Astrocyte (in vitro differentiated cells and primary cell): ENCODE results near the gene STMN3. TPM values are rescaled to one million over a fixed set of nuclear protein-coding genes. Genes with fewer than 3 reads are reported as not detected.

ENCODE experiments used
- DNase-seq: peaks from one replicate; pipeline ENCODE4 v3.0.0-alpha.2; 2010; ENCODE audit warnings: low read depth
- FAIRE-seq: peaks from 2 replicates; lab custom pipeline; 2011; peaks lifted over from hg19 to GRCh38; lab: Jason Lieb, UNC
- H2AFZ ChIP-seq: 2 replicates; pipeline ENCODE4 v1.6.0; 2012; ENCODE audit warnings: low read depth, low read length, inconsistent platforms
- H3K27ac ChIP-seq: 2 replicates; pipeline ENCODE4 v1.5.1; 2011; ENCODE audit warnings: low read depth, low read length, inconsistent platforms
- H3K27me3 ChIP-seq: 2 replicates; pipeline ENCODE4 v1.6.0; 2011; ENCODE audit warnings: low read length, inconsistent platforms; ENCODE audit not compliant: insufficient read depth
- H3K36me3 ChIP-seq: 2 replicates; pipeline ENCODE4 v1.5.1; 2011; ENCODE audit warnings: low read length, inconsistent platforms; ENCODE audit not compliant: insufficient read depth
- H3K4me1 ChIP-seq: 2 replicates; pipeline ENCODE4 v1.5.1; 2011; ENCODE audit warnings: low read length, inconsistent platforms; ENCODE audit not compliant: insufficient read depth
- H3K4me2 ChIP-seq: 2 replicates; pipeline ENCODE4 v1.6.0; 2012; ENCODE audit warnings: low read length, inconsistent platforms
- H3K4me3 ChIP-seq: 2 replicates; pipeline ENCODE4 v1.5.1; 2011; ENCODE audit warnings: low read depth, mild to moderate bottlenecking, low read length, inconsistent platforms; ENCODE audit not compliant: insufficient read depth
- H3K79me2 ChIP-seq: 2 replicates; pipeline ENCODE4 v1.6.0; 2012; ENCODE audit warnings: mild to moderate bottlenecking, low read length, inconsistent platforms; ENCODE audit not compliant: insufficient read depth
- H3K9ac ChIP-seq: 2 replicates; pipeline ENCODE4 v1.6.0; 2012; ENCODE audit warnings: mild to moderate bottlenecking, low read length, inconsistent platforms
- H3K9me3 ChIP-seq: 2 replicates; pipeline ENCODE4 v1.5.1; 2012; ENCODE audit warnings: low read depth, mild to moderate bottlenecking, low read length, inconsistent platforms; ENCODE audit not compliant: insufficient read depth
- H4K20me1 ChIP-seq: 2 replicates; pipeline ENCODE4 v1.6.0; 2012; ENCODE audit warnings: low read length, inconsistent platforms; ENCODE audit not compliant: insufficient read depth
- H3K27ac Mint-ChIP-seq: one replicate; pipeline ENCODE4 v1.8.0; 2021; ENCODE audit warnings: mild to moderate bottlenecking, mixed read lengths; ENCODE audit not compliant: unreplicated experiment
- H3K27me3 Mint-ChIP-seq: one replicate; pipeline ENCODE4 v1.8.0; 2021; ENCODE audit warnings: low read depth, mixed read lengths; ENCODE audit not compliant: unreplicated experiment
- H3K36me3 Mint-ChIP-seq: one replicate; pipeline ENCODE4 v1.8.0; 2021; ENCODE audit warnings: low read depth, mixed read lengths; ENCODE audit not compliant: unreplicated experiment
- H3K4me1 Mint-ChIP-seq: one replicate; pipeline ENCODE4 v1.8.0; 2021; ENCODE audit warnings: low read depth, mixed read lengths; ENCODE audit not compliant: unreplicated experiment
- H3K4me3 Mint-ChIP-seq: one replicate; pipeline ENCODE4 v1.8.0; 2021; ENCODE audit warnings: mild to moderate bottlenecking, moderate library complexity, mixed read lengths; ENCODE audit not compliant: unreplicated experiment
- H3K9me3 Mint-ChIP-seq: one replicate; pipeline ENCODE4 v1.8.0; 2021; ENCODE audit warnings: mild to moderate bottlenecking, mixed read lengths; ENCODE audit not compliant: unreplicated experiment
- EZH2 ChIP-seq: IDR thresholded peaks from 2 replicates; pipeline ENCODE4 v1.6.1; 2012; ENCODE audit warnings: mild to moderate bottlenecking, low read length, inconsistent platforms; ENCODE audit not compliant: insufficient read depth
- total RNA-seq: library from RNA; stranded (reverse); gene quantifications from 2 replicates; pipeline ENCODE4 v1.2.1, GENCODE V29; 2021
- TF ChIP-seq, protein P1 (sequence below): IDR thresholded peaks from 2 replicates; pipeline ENCODE4 v1.5.1; 2011; ENCODE audit warnings: low read depth, mild to moderate bottlenecking, inconsistent platforms, low read length, moderate library complexity; ENCODE audit not compliant: insufficient read depth

STMN3 gene
- total RNA-seq, 1 donor from 2014 or later = 30.7 TPM

DNA sequence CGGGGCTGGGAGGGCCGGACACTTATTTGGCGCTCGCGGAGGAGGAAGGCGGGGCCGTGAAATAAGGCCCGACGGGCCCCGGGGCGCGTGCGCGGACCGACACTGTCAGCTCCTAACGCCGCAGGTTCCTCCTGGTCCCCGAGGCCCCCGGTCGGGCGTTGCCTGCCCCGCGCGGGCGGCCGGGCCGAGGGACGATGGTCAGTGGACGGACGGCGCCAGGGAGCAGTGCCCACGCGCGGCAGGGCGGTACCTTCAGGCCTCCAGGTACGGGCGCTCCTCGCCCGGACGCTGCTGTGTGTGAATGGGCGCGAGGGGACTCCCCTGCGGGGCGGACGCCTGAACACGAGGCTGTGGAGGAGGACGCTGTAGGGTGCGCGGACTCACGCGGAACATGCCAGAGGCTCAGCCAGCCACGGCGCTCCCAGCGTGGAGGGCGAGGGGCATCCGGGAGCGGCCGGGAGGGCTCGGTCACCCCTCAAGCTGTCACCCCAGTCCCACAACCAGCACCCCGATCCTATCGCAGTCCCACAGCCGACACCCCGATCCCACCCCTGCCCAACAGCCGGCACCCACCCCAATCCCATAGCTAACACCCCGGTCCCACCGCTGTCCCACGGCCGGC lies 26.0 kb downstream of the STMN3 start:
- no peak for TF ChIP-seq EZH2
- TF ChIP-seq, protein P1, sequence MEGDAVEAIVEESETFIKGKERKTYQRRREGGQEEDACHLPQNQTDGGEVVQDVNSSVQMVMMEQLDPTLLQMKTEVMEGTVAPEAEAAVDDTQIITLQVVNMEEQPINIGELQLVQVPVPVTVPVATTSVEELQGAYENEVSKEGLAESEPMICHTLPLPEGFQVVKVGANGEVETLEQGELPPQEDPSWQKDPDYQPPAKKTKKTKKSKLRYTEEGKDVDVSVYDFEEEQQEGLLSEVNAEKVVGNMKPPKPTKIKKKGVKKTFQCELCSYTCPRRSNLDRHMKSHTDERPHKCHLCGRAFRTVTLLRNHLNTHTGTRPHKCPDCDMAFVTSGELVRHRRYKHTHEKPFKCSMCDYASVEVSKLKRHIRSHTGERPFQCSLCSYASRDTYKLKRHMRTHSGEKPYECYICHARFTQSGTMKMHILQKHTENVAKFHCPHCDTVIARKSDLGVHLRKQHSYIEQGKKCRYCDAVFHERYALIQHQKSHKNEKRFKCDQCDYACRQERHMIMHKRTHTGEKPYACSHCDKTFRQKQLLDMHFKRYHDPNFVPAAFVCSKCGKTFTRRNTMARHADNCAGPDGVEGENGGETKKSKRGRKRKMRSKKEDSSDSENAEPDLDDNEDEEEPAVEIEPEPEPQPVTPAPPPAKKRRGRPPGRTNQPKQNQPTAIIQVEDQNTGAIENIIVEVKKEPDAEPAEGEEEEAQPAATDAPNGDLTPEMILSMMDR = no peak

GRCh38 chr20:63626424-63627128 lies 26.6 kb downstream of the STMN3 start, which contains the start of gene GMEB2:
GMEB2 (minus strand) TSS chr20:63627101; CDS start chr20:63619397, 7,704 bp downstream.
- H4K20me1 ChIP-seq = peaks cover 9% of the 10 kb centered on the region
- TF ChIP-seq, protein P1 = no peak
- no peak for TF ChIP-seq EZH2
- H3K27me3 ChIP-seq = no peaks in the 10 kb centered on the region
- H3K36me3 Mint-ChIP-seq = no peaks in the 10 kb centered on the region
- peaks cover 8% of the 10 kb centered on the region for H3K4me1 ChIP-seq
- H3K27me3 Mint-ChIP-seq = no peaks in the 10 kb centered on the region
- H3K36me3 ChIP-seq = no peaks in the 10 kb centered on the region
- H3K4me2 ChIP-seq = peak within 1 kb of the TSS; percentile 98
- peak within 1 kb of the TSS; percentile 93 for H3K4me3 ChIP-seq
- FAIRE-seq (no peak), DNase-seq (peak; percentile 16)
- H3K79me2 ChIP-seq = peaks cover 56% of the 10 kb centered on the region
- peak within 1 kb of the TSS; percentile 84 for H3K27ac Mint-ChIP-seq
- peak within 1 kb of the TSS; percentile 87 for H3K27ac ChIP-seq
- H3K9ac ChIP-seq = peak within 1 kb of the TSS; percentile 97
- peaks cover 7% of the 10 kb centered on the region for H3K4me1 Mint-ChIP-seq
- H3K9me3 Mint-ChIP-seq = no peaks in the 10 kb centered on the region
- H3K9me3 ChIP-seq = no peaks in the 10 kb centered on the region
- peak within 1 kb of the TSS; percentile 89 for H2AFZ ChIP-seq
- H3K4me3 Mint-ChIP-seq = peak within 1 kb of the TSS; percentile 86

More for the DNA sequence above, 26.0 kb downstream of the STMN3 start:
- Histone ChIP-seq H4K20me1 (peaks cover 7% of the 10 kb centered on the region), H3K27me3 (no peaks in the 10 kb centered on the region), H3K4me2 (peak overlapping the region; percentile 98), H3K9me3 (no peaks in the 10 kb centered on the region), H3K9ac (peak overlapping the region; percentile 97), H3K27ac (peak overlapping the region; percentile 87), H3K79me2 (peaks cover 49% of the 10 kb centered on the region), H3K4me3 (peak overlapping the region; percentile 93), H3K4me1 (peaks cover 8% of the 10 kb centered on the region), H2AFZ (peak overlapping the region; percentile 89), H3K36me3 (no peaks in the 10 kb centered on the region)
- H3K27me3 Mint-ChIP-seq = no peaks in the 10 kb centered on the region
- FAIRE-seq (no peak), DNase-seq (peak; percentile 79)
- no peaks in the 10 kb centered on the region for H3K36me3 Mint-ChIP-seq
- H3K27ac Mint-ChIP-seq = no peak overlapping the region
- peaks cover 7% of the 10 kb centered on the region for H3K4me1 Mint-ChIP-seq
- no peaks in the 10 kb centered on the region for H3K9me3 Mint-ChIP-seq
- H3K4me3 Mint-ChIP-seq = peak overlapping the region; percentile 78
